ENCODE data around the gene SUSD1. TPM values are rescaled to one million over a fixed set of nuclear protein-coding genes. Genes with fewer than 3 reads are reported as not detected.
A peak's percentile ranks its signal among the peaks of the same experiment; 100 is the strongest.

The SUSD1 gene
- total and polyA plus RNA-seq, 9 of the 15 experiments (the other 6 are each of a cell fraction or from before 2014, with no cell fraction given): 10.9 to 44.4 (median 36.1) TPM

- TF ChIP-seq ZNF175 (CRISPR knock-in tag; IDR thresholded peaks at IDR 0.05; ENCODE audit: low read depth) (peak; percentile 84; the same call in 1 of the 2 replicates), MTA3 (IDR thresholded peaks at IDR 0.05; ENCODE audit: borderline replicate concordance) (peak; percentile 82; the same call in 1 of the 2 replicates), NRF1 (conservative IDR thresholded peaks at IDR 0.05 in 1 of 2, IDR thresholded peaks at IDR 0.05 in 1 of 2) (peak; percentile 20 to 34; a peak in 1 of 4 replicates), DMBX1 (CRISPR knock-in tag; IDR thresholded peaks at IDR 0.05; ENCODE audit: borderline replicate concordance) (peak; percentile 34; the same call in 1 of the 2 replicates), ZNF23 (CRISPR knock-in tag; IDR thresholded peaks at IDR 0.05) (0 out of 2 replicates have a peak, but pooled peaks have one; percentile 24), JUND (IDR thresholded peaks at IDR 0.05; ENCODE audit: borderline replicate concordance, low read depth, low read length) (peak; percentile 96), JUND (tag; IDR thresholded peaks at IDR 0.05; ENCODE audit: borderline replicate concordance, low read depth, low read length) (peak; percentile 95), EP300 (IDR thresholded peaks at IDR 0.05; ENCODE audit: low read length) (peak; percentile 62; the same call in 1 of the 2 replicates), ELF1 (tag; IDR thresholded peaks at IDR 0.05) (peak; percentile 82), ELF2 (CRISPR knock-in tag; IDR thresholded peaks at IDR 0.05) (peak; percentile 44; the same call in 1 of the 2 replicates), NFE2 (IDR thresholded peaks at IDR 0.05; ENCODE audit: low read depth) (peak; percentile 65), RBM14 (IDR thresholded peaks at IDR 0.05; ENCODE audit: borderline replicate concordance, insufficient read depth, low read depth, low read length) (no peak), ZKSCAN8 (CRISPR knock-in tag; IDR thresholded peaks at IDR 0.05) (peak; percentile 61), CREM (IDR thresholded peaks at IDR 0.05; ENCODE audit: low read depth) (peak; percentile 93), SPI1 (IDR thresholded peaks at IDR 0.05; ENCODE audit: borderline replicate concordance, low read depth, low read length) (peak; percentile 100), BMI1 (IDR thresholded peaks at IDR 0.05; ENCODE audit: low read length) (no peak)
- TF ChIP-seq, protein P1, sequence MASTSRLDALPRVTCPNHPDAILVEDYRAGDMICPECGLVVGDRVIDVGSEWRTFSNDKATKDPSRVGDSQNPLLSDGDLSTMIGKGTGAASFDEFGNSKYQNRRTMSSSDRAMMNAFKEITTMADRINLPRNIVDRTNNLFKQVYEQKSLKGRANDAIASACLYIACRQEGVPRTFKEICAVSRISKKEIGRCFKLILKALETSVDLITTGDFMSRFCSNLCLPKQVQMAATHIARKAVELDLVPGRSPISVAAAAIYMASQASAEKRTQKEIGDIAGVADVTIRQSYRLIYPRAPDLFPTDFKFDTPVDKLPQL (IDR thresholded peaks at IDR 0.05; ENCODE audit: extremely low read depth, insufficient read length): no peak
- TF ChIP-seq, protein P2, sequence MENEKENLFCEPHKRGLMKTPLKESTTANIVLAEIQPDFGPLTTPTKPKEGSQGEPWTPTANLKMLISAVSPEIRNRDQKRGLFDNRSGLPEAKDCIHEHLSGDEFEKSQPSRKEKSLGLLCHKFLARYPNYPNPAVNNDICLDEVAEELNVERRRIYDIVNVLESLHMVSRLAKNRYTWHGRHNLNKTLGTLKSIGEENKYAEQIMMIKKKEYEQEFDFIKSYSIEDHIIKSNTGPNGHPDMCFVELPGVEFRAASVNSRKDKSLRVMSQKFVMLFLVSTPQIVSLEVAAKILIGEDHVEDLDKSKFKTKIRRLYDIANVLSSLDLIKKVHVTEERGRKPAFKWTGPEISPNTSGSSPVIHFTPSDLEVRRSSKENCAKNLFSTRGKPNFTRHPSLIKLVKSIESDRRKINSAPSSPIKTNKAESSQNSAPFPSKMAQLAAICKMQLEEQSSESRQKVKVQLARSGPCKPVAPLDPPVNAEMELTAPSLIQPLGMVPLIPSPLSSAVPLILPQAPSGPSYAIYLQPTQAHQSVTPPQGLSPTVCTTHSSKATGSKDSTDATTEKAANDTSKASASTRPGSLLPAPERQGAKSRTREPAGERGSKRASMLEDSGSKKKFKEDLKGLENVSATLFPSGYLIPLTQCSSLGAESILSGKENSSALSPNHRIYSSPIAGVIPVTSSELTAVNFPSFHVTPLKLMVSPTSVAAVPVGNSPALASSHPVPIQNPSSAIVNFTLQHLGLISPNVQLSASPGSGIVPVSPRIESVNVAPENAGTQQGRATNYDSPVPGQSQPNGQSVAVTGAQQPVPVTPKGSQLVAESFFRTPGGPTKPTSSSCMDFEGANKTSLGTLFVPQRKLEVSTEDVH (IDR thresholded peaks at IDR 0.05; ENCODE audit: low read depth, partially characterized antibody): peak; percentile 34
- TF ChIP-seq, protein P3, sequence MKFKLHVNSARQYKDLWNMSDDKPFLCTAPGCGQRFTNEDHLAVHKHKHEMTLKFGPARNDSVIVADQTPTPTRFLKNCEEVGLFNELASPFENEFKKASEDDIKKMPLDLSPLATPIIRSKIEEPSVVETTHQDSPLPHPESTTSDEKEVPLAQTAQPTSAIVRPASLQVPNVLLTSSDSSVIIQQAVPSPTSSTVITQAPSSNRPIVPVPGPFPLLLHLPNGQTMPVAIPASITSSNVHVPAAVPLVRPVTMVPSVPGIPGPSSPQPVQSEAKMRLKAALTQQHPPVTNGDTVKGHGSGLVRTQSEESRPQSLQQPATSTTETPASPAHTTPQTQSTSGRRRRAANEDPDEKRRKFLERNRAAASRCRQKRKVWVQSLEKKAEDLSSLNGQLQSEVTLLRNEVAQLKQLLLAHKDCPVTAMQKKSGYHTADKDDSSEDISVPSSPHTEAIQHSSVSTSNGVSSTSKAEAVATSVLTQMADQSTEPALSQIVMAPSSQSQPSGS (CRISPR knock-in tag; IDR thresholded peaks at IDR 0.05): peak; percentile 26; the same call in 1 of the 2 replicates
These were observed 113.9 kb downstream of the SUSD1 start (continued) for GRCh38 chr9:112061152-112061740.

Measured in K562 (cell line).